ENCODE measurements around the gene HMGXB4.
"Not testable (repeated sequence)": the region's sequence is repeated elsewhere in the genome, so short reads cannot be mapped to it uniquely, and the experiment has no call there.

HMGXB4 gene

DNA sequence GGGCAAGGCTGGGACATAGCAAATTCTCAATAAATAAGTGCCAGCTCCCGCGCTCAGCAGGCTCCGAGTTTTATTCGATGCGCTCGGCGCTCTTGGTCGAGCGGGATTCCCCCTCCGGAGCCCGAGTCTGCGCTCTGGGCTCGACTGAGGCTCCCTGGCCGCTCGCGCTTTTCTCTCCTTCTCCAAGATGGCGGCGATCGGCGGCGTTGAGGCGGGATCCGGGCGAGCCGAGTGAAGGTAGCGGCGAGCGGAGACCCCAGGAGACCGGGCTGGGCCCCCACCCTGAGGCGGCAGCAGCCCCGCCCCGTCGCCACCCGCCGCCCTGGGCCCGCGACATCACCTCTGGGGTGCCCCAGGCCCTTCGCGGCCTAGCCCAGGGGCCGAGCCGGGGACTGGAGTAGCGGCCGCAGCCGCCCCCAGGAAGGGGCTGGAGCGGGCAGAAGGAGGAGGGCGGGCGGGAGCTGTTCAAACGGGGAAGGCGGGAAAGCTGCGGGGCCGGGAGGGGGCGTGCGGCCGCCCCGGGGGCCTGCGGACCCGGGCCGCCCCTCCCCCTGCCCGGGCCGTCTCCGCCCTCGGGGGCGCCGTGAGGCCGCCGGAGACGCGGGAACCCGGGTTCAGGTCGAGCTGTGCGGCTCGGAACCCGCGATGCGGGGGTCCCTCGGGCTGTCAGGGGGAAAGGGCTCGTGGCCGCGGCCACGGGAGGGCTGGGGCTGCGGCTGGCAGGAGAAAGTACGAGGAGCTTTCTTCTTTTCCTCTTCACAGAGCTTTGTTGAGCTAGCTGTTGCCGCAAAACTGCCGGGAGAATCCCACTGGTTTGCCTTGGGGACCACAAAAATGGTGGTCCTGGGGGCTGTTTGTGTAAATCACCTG is at the start of gene HMGXB4:
Gene HMGXB4 (plus strand): TSS at position 173 of the 870 bp plus-strand sequence. CDS start 4,898 bp downstream, outside the sequence.
- peak; percentile 94 for DNase-seq (ENCODE audit: low spot score)

GRCh38 chr22:35208003-35208402 is 49.3 kb upstream of the HMGXB4 start:
- no peak for DNase-seq (ENCODE audit: low spot score)

DNA sequence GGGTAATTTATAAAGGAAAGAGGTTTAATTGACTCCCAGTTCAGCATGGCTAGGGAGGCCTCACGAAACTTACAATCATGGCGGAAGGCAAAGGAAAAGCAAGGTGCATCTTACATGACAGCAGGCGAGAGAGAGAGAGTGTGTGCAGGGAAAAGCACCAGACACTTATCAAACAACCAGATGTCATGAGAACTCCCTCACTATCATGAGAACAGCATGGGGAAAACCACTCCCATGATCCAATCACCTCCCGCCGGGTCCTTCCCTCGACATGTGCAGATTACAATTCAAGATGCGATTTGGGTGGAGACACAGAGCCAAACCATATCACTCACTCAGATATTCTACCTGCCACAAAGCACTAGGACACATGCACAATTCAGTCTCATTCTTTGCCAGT is 48.1 kb upstream of the HMGXB4 start:
- no peak for DNase-seq (ENCODE audit: low spot score)

GRCh38 chr22:35212009-35212408 is 45.3 kb upstream of the HMGXB4 start:
- DNase-seq (ENCODE audit: low spot score) = no peak

- DNase-seq (ENCODE audit: low spot score) = no peak
Measured at GRCh38 chr22:35212996-35213395, 44.3 kb upstream of the HMGXB4 start.

DNA sequence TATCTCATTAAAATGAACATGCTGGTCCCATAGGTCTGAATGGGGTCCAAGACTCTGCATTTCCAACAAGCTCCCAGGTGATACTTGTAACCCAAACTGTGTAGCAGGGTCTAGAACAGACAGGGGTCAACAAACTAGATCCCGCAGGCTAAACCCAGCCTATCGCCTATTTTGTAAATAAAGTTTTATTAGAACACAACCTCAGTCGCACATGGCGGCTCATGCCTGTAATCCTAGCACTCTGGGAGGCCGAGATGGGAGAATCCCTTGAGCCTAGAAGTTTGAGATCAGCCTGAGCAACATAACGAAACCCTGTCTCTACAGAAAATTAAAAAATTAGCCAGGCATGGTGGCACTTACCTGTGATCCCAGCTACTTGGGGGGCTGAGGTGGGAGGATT is 42.3 kb upstream of the HMGXB4 start:
- no peak for DNase-seq (ENCODE audit: low spot score)

DNA sequence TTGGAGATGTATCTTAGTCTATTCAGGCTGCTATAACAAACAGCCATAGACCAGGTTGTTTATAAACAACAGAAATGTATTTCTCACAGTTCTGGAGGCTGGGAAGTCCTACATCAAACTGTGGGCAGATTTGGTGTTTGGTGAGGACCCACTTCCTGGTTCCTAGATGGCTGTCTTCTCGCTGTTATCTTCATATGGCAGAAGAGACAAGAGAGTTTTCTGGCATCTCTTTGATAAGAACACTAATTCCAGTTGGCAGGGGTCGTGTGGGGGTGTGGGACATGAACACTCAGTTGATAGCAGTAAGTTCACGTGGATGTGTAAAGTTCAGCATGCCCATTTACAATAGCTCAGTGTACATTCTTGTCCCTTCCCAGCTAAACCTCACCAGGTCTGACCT is 41.3 kb upstream of the HMGXB4 start:
- DNase-seq (ENCODE audit: low spot score) = no peak

- no peak for DNase-seq (ENCODE audit: low spot score)
Measured at GRCh38 chr22:35217527-35217926, 39.8 kb upstream of the HMGXB4 start.

DNA sequence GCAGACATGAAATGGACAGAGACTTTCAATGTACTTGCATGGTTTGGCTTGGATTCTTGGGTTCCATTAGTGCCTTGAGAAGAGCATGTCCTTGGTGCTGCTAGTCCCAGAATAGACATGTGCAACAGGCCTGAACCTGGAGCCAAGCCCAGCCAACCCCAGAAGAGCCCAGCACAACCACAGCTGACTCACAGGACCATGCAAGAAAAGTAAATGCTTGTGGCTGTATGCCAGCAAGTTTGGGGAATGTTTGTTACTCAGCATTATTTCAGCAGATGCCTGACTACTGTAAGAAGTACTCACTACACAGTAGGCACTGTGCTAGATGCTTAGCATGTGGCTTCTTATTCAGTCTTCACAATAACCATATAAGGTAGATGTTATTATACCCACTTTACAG is 39.2 kb upstream of the HMGXB4 start:
- DNase-seq (ENCODE audit: low spot score) = no peak

- no peak for DNase-seq (ENCODE audit: low spot score)
Measured at GRCh38 chr22:35219012-35219411, 38.3 kb upstream of the HMGXB4 start.

- DNase-seq (ENCODE audit: low spot score) = no peak
Measured at GRCh38 chr22:35220221-35220620, 37.1 kb upstream of the HMGXB4 start.

DNA sequence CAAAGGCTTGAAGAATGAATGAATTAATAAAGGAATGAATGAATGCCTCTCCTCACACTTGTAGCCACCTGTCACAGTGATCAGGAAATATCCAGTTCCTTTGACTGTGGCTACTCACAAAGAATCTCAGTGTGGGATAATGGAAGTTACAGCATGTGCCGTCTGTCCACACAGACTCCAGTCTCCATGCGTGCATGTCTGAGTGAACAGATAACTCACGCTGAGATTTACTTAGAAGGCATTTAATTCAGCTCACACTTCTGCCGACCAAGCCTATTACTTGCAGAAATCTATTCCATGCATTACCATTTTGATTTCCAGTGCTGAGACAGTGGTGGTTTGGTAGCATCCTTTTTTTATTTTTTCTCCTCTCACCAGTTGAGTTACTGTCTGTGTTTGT is 32.3 kb upstream of the HMGXB4 start:
- DNase-seq (ENCODE audit: low spot score) = no peak

GRCh38 chr22:35226958-35227647 is 30.2 kb upstream of the HMGXB4 start:
- DNase-seq (ENCODE audit: low spot score) = no peak

DNA sequence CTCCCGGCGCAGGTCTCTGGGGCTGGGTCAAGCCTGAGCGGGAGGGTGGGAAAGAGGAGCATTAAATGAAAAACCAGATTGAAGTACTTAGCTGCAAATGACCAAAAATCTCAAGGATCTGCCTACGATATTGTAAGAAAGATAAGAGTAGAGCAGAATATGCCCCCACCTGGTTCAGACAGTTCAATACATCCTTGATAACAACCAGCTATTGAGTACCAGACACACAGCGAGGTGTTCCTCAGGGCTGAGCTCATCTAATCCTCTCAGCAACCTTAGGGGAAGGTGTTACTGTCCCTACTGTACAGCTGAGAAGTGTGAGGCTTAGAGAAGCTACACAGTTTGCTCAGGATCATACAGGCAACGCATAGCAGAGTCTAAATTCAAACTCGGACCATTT is 27.4 kb upstream of the HMGXB4 start:
- no peak for DNase-seq (ENCODE audit: low spot score)

DNA sequence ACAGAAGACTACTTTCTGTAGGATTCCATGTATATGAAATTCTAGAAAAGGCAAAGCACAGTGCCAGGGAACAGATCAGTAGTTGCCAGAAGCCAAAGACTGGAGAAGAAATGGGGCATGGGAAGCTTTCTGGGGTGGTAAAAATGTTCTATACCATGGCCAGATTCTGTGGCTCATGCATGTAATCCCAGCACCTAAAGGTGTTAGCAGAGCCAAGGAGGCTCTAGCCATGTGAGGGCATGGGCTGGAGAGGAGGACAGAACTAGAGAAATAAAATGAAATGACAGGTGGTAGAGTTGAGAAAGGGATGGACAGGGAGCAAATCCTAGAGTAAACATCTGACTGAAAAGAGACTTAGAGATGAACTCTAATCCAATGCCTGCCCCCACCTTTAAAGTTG is 26.9 kb upstream of the HMGXB4 start:
- no peak for DNase-seq (ENCODE audit: low spot score)

DNA sequence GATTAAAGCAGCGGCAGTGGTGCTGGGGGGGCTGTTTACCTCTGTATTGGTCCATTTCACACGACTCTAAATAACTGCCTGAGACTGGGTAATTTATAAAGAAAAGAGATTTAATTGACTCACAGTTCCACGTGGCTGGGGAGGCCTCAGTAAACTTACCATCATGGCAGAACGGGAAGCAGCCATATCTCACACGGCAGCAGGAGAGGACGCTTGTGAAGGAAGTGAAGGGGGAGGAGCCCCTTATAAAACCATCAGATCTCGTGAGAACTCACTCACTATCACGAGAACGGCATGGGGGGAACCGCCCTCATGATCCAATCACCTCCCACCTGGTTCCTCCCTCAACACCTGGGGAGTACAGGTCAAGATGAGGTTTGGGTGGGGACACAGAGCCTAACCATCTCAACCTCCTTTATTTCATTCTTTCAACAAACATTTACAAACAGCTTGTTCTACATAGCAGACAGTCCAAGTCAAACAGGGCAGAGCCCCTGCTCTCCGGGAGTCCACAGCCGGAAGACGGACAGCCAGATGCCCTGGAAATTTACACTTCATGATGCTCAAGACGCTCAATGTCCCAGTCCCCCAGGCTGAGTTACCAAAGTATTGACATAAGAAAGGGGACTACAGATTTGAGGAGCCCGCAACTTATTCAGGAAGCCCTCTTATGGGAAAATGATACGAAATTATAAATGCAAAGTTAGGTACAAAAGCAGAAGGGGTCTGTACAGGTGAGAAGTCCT is 26.3 kb upstream of the HMGXB4 start:
- DNase-seq (ENCODE audit: low spot score) = no peak

- DNase-seq (ENCODE audit: low spot score) = peak; percentile 87
Measured at GRCh38 chr22:35231585-35232084, 25.7 kb upstream of the HMGXB4 start.

DNA sequence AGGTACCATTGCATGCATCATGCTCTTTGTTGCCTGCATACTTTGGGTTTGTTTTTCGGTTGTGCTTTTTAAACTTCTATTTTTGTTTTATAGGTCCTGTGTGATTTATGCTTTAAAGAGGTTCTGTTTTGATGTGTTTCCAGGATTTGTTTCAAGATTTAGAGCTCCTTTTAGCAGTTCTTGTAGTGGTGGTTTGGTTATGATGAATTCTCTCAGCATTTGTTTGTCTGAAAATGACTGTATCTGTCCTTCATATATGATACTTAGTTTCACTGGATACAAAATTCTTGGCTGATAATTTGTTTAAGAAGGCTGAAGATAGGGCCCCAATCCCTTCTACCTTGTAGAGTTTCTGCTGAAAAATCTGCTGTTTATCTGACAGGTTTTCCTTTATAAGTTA is 18.5 kb upstream of the HMGXB4 start:
- not testable (repeated sequence) for DNase-seq (ENCODE audit: low spot score)

DNA sequence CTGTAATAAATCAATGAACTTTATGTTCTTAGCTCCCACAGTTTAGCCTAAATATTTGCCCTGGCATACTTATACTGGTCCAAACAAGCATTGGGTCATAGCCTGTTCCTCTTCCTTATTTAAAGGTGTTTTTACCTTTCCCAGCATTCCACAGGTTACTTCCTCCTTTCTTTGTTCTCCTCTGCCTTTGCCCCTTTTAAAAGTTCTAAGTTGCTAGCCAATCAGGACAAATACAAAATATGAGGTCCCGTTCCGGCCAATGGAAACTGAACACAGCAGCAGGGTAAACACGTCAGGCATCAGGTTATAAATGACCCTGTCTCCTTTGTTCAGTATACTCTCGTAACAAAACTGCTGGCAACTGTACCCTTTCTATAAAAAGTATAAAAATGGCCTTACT is 12.8 kb upstream of the HMGXB4 start:
- DNase-seq (ENCODE audit: low spot score) = not testable (repeated sequence)

DNA sequence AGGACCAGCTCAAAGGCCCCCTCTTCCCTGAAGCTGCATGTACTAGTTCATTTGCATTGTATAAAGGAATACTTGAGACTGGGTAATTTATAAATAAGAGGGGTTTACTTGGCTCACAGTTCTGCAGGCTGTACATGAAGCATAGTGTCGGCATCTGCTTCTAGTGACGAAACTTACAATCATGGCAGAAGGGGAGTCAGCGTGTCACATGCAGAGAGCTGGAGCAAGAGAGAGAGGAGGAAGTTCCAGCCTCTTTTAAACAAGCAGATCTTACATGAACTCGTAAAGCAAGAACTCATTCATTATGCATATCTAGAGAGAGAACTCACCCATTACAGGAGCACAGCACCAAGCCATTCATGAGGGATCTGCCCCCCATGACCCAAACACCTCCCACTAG is 7.1 kb upstream of the HMGXB4 start:
- no peak for DNase-seq (ENCODE audit: low spot score)

DNA sequence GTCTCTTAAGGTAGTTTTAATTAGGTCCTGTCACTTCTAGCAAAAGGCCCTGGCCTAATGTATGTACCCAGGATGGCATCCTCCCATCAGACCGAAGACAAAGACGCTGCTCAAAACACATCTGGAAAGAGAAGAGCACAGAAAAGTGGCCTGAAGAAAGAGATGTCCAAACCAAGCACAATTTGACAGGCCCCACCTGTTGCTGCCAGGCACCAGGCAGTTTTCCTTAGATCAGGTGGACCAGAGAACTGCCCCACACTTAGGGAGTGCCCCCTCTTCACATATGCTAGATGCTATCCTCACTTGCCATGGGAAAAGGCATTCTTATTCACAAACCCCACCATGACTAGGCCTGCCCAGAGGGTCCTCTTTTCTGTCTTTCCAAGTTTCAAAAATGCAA is 3.3 kb upstream of the HMGXB4 start:
- DNase-seq (ENCODE audit: low spot score) = no peak

DNA sequence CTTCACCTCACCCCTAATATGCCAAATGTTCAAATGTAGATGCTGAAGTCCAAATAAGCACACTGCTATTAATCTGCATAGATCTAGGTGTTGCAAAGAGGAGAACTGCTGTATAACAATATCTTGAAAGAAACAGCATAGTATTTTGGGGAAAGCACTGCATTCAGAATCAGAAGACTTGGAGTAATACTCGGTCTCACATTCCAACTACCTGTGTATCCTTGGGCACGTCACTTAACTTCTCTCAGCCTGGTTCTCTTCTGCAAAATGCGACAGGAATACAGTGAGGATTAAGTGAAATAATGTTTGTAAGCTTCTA is 332 bp upstream of the HMGXB4 start:
- DNase-seq (ENCODE audit: low spot score) = no peak
